ENCODE results near the gene TMEM69. TPM values are rescaled to one million over a fixed set of nuclear protein-coding genes. Genes with fewer than 3 reads are reported as not detected.
"Not testable (repeated sequence)": the region's sequence is repeated elsewhere in the genome, so short reads cannot be mapped to it uniquely, and the experiment has no call there.

The TMEM69 gene
- total RNA-seq, 6 experiments from 2014 or later = 7.5 to 17.5 (median 10.0) TPM

- Histone ChIP-seq H3K4me3 (no peak overlapping the region), H3K36me3 (no peaks in the 10 kb centered on the region), H3K27me3 (no peaks in the 10 kb centered on the region), H3K27ac (no peak overlapping the region), H3K4me1 (peaks cover 0 to 62% (median 30%) of the 10 kb centered on the region in 4 donors), H3K9me3 (no peaks in the 10 kb centered on the region)
- ATAC-seq (peak in 1 of 4 donors; percentile 44), DNase-seq (no peak)
- intact Hi-C loops (cut with DNase I) = no loop called here
- TF ChIP-seq POLR2A (IDR thresholded peaks at IDR 0.05) (no peak), CTCF (IDR thresholded peaks at IDR 0.05) (no peak)
- 45% methylated on average over 4 of the region's 4 CpGs for WGBS (ENCODE audit: insufficient coverage, low coverage, low lambda C conversion rate, missing lambda C conversion rate)
These were observed 14.0 kb upstream of the TMEM69 start for GRCh38 chr1:45673956-45674355.

GRCh38 chr1:45674478-45674877 lies 13.5 kb upstream of the TMEM69 start:
- Histone ChIP-seq H3K9me3 (no peaks in the 10 kb centered on the region), H3K27me3 (no peaks in the 10 kb centered on the region), H3K27ac (no peak overlapping the region), H3K4me3 (no peak overlapping the region), H3K4me1 (peaks cover 0 to 62% (median 30%) of the 10 kb centered on the region in 4 donors), H3K36me3 (no peaks in the 10 kb centered on the region)
- 37% methylated on average over 5 of the region's 5 CpGs for WGBS (ENCODE audit: insufficient coverage, low coverage, low lambda C conversion rate, missing lambda C conversion rate)
- ATAC-seq = peak; percentile 50 to 66 (median 62)
- no peak for TF ChIP-seq CTCF (IDR thresholded peaks at IDR 0.05)
- no peak for DNase-seq
- intact Hi-C loops (cut with DNase I) = no loop called here

DNA sequence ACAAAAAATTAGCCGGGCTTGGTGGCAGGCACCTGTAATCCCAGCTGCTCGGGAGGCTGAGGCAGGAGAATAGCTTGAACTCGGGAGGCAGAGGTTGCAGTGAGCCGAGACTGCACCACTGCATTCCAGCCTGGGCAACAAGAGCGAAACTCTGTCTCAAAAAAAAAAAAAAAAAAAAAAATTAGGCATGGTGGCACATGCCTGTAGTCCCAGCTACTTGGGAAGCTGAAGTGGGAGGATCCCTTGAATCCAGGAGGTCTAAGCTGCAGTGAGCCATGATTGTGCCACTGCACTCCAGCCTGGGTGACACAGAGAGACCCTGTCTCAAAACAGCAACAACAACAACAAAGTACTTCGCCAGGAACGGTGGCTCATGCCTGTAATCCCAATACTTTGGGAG lies 11.4 kb upstream of the TMEM69 start:
- peaks cover 0 to 72% (median 38%) of the 10 kb centered on the region in 4 donors for H3K4me1 ChIP-seq
- H3K27me3 ChIP-seq; DNase-seq; ATAC-seq; H3K36me3 ChIP-seq; H3K9me3 ChIP-seq; H3K4me3 ChIP-seq; H3K27ac ChIP-seq; intact Hi-C loops (cut with DNase I): not testable (repeated sequence)
- WGBS (ENCODE audit: insufficient coverage, low coverage, low lambda C conversion rate, missing lambda C conversion rate) = 84% methylated on average over 7 of the region's 7 CpGs

DNA sequence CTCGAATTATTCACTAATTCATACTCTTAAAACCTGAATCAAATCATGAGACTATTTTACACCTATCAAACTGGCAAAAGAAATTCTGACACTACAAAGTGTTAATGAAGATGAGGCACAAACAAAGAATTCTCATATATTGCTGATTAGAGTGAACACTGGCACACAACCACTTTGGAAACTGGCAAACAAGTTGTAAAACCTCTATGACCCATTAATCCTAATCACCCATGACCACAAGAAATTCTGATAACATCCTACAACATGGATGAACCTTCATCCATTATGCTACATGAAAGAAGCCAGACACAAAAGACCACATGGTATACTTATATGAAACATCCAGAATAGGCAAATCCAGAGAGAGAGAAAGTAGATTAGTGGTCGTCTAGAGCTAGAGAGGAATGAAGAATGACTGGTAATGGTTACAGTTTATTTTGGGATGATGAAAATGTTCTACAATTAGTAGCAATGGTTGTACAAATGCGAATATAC lies 10.2 kb upstream of the TMEM69 start:
- ATAC-seq = no peak
- 51% methylated on average over 3 of the region's 3 CpGs for WGBS (ENCODE audit: insufficient coverage, low coverage, low lambda C conversion rate, missing lambda C conversion rate)
- H3K27ac ChIP-seq = peak overlapping the region in 1 of 3 donors; percentile 12
- peaks cover 0 to 84% (median 40%) of the 10 kb centered on the region in 4 donors for H3K4me1 ChIP-seq
- TF ChIP-seq CTCF (IDR thresholded peaks at IDR 0.05) (no peak), POLR2A (IDR thresholded peaks at IDR 0.05) (no peak)
- no peak overlapping the region for H3K4me3 ChIP-seq
- no peaks in the 10 kb centered on the region for H3K9me3 ChIP-seq
- no peaks in the 10 kb centered on the region for H3K27me3 ChIP-seq
- intact Hi-C loops (cut with DNase I) = no loop called here
- H3K36me3 ChIP-seq = no peaks in the 10 kb centered on the region
- no peak for DNase-seq

GRCh38 chr1:45678489-45678888 lies 9.5 kb upstream of the TMEM69 start:
- Histone ChIP-seq H3K4me3 (no peak overlapping the region), H3K9me3 (no peaks in the 10 kb centered on the region), H3K27me3 (no peaks in the 10 kb centered on the region), H3K4me1 (peaks cover 0 to 82% (median 42%) of the 10 kb centered on the region in 4 donors), H3K27ac (no peak overlapping the region), H3K36me3 (no peaks in the 10 kb centered on the region)
- TF ChIP-seq CTCF (IDR thresholded peaks at IDR 0.05) = no peak
- TF ChIP-seq POLR2A (IDR thresholded peaks at IDR 0.05) = no peak
- intact Hi-C loops (cut with DNase I) = no loop called here
- DNase-seq = no peak
- ATAC-seq = no peak

Measured in right lobe of liver (tissue), 6 donors.